GM12864 (cell line): ENCODE measurements around the gene PRKG1.

Experiments
- DNase-seq: peaks from one replicate; pipeline ENCODE4 v3.0.0-alpha.2; 2011; ENCODE audit warnings: low read depth
- H3K4me3 ChIP-seq: 2 replicates; pipeline ENCODE4 v1.5.1; 2011; ENCODE audit warnings: mild to moderate bottlenecking, low read depth, low read length, control low read depth
- TF ChIP-seq, protein P1 (sequence below): IDR thresholded peaks from 2 replicates; pipeline ENCODE4 v1.5.1; 2011; ENCODE audit warnings: low read depth, mild to moderate bottlenecking, moderate library complexity, low read length, control low read depth, inconsistent platforms; ENCODE audit errors: missing control alignments

Gene PRKG1

DNA sequence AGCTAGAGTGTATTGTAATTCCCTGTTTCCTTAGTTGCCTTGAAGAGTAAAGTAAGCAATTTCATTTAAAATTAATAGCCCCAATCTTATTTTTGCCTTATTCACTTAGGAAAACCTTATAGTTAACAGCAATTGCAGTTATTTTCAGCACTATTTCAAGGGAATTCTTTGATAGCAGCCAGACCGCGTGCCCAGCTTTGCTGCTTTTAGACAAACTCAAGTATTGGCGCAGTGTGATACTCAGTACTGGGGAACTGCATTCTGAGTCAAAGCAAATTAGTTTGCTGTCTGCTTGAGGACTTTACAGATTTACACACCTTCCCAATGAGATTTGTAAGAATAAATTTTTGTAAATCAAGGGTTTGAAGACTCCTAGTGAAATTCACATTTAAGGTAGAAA, 21.2 kb downstream of the PRKG1 start:
- no peak overlapping the region for H3K4me3 ChIP-seq
- TF ChIP-seq, protein P1, sequence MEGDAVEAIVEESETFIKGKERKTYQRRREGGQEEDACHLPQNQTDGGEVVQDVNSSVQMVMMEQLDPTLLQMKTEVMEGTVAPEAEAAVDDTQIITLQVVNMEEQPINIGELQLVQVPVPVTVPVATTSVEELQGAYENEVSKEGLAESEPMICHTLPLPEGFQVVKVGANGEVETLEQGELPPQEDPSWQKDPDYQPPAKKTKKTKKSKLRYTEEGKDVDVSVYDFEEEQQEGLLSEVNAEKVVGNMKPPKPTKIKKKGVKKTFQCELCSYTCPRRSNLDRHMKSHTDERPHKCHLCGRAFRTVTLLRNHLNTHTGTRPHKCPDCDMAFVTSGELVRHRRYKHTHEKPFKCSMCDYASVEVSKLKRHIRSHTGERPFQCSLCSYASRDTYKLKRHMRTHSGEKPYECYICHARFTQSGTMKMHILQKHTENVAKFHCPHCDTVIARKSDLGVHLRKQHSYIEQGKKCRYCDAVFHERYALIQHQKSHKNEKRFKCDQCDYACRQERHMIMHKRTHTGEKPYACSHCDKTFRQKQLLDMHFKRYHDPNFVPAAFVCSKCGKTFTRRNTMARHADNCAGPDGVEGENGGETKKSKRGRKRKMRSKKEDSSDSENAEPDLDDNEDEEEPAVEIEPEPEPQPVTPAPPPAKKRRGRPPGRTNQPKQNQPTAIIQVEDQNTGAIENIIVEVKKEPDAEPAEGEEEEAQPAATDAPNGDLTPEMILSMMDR, result no peak

DNA sequence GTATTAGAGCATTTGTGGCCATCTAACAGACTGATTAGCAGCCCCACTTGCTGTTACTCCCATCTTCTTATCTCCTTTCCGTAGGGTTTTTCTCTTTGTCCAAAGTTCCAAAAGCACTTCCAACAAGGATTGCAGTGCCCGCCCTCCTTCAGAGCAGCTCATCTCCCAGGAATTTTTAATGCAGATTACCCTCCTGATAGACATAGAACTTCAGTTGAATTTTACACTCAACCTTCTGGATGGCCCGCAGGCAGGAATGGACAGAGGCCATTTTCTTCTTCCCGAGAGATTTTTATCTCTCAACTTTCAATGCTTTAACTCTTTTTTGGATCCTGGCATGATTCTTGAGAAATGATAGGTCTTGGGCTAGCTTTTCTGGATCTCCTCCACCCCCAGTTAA, 23.3 kb downstream of the PRKG1 start:
- H3K4me3 ChIP-seq, result no peak overlapping the region
- DNase-seq, result no peak
- TF ChIP-seq, protein P1, result no peak

More for the DNA sequence above, 21.2 kb downstream of the PRKG1 start:
- DNase-seq, result no peak

DNA sequence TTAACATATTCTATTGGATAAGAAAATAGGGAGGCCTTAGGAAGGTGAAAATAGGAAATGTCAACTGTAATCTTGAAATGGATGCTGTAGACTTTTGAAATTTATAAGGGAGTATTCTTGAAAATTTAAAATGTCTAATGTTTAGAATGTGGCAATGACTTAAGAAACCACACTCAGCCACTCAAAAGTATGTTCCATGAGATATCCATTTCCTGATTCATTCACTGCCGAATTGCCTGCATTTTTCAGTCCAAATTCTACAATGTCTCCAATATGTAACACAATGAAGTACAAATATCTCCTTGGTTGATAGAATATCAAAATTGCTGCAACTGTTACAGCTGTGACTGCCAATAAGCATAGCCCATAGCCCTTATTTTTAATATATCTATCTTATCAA, 25.9 kb downstream of the PRKG1 start:
- no peak overlapping the region for H3K4me3 ChIP-seq
- DNase-seq, result no peak
- TF ChIP-seq, protein P1, result no peak

DNA sequence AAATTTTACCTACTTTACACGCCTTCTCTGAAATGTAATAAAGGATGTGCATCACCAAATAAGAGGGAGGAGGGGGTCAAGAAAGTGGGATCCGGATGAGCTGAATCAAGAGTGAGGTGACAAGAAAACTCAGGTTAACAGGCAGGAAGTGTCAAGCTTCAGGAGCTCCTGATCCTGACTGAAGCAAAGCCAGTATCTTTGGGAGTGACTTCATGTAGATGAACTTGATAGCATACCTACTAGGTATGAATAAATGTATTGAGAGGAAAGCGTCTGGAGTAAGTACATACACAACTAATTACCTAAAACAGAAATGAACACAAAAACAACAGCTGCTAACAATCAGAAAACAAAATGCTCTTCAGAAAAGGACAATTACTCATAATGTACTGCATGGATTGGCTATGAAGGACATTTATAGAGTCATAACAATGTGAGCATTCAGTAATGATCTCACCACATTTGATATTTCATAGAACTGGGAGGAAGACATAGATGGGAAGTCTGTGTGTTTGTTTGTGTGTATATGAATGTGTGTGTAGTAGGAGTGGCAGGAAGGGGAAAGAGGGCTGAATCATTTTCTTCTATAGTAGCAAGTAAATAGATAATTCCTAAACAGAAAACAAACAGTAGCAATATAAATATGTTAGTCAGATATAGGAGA, 29.4 kb downstream of the PRKG1 start:
- H3K4me3 ChIP-seq, result no peak overlapping the region
- TF ChIP-seq, protein P1, result no peak
- DNase-seq, result no peak

DNA sequence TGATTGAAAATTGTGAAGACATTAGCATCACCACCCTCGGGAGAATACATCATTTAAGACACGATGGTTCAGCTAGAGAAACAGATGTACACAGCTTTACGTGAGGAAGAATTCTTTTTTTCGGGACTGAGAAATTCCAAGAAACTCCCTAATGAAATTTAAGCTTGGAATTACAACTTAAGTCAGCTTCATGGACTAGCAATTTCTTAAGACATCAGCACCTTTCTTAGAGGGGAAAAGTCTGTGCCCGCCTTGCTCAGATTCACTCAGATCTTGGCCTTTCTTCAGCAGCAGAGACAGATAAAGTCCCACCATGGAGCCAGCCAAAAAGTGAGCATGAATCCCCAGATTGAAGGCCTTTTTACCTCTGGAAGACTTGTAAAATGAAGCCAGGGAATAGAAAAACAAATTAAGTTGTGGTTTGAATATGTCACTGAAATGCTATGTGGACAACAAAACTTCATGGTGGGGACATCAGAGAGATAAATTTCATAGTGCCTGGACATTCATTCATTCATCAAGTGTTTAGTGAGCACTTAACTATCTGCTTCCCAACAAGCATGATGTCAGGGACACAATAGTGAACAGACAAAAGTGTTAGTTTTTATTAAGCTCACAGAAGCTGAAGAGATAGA, 32.1 kb downstream of the PRKG1 start:
- H3K4me3 ChIP-seq, result no peak overlapping the region
- no peak for DNase-seq
- TF ChIP-seq, protein P1, result no peak

DNA sequence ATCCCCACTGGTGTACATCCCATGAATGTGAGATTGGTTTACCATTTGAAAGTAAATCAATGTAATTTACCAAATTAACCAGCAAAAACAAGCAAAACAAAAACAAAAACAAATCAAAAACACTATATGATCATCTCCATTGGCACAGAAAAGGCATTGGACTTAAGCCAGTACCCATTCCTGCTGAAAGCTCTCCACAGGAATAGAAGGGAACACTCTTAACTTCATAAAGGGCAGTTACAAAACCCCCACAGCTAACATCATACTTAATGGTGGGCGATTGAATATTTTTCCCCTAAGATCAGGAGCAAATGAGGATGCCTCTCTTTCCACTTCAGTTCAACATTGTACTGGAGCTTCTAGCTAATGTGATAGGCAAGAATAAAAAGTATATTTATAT, 34.1 kb downstream of the PRKG1 start:
- no peak for DNase-seq
- H3K4me3 ChIP-seq, result no peak overlapping the region
- TF ChIP-seq, protein P1, result no peak

DNA sequence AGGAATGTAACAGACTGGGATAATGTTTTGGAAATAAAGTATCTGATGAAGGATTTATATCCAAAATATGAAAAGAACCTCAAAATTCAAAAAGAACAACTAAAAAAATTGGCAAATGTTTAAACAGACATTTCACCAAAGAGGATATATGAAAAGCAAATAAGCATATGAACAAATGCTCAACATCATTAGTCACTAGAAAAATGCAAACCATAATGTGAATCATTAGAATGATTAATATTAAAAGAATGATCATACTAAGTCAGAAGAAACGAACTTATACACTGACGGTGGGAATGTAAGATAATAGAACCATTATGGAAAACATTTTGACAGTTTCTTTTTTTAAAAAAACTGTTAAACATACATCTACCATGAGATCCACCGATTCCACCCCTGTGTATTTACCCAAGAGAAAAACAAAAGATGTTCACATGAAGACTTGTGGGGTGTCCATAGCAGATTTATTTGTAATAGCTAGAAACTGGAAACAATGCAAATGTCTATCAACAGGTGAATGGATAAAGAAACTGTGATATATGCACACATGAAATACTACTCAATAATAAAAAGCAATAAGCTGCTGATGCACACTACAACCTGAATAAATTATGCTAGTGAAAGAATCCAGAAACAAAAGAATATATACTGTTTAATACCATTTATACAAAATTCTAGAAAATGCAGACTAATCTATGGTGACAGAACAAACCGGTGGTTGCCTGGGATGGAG, 35.7 kb downstream of the PRKG1 start:
- H3K4me3 ChIP-seq, result no peak overlapping the region
- DNase-seq, result no peak
- TF ChIP-seq, protein P1, result no peak
